Measurements from ENCODE around the gene MIA3. TPM values are rescaled to one million over a fixed set of nuclear protein-coding genes. Genes with fewer than 3 reads are reported as not detected.

The MIA3 gene
- total RNA-seq, 1 donor from 2014 or later: 46.3 TPM

DNA sequence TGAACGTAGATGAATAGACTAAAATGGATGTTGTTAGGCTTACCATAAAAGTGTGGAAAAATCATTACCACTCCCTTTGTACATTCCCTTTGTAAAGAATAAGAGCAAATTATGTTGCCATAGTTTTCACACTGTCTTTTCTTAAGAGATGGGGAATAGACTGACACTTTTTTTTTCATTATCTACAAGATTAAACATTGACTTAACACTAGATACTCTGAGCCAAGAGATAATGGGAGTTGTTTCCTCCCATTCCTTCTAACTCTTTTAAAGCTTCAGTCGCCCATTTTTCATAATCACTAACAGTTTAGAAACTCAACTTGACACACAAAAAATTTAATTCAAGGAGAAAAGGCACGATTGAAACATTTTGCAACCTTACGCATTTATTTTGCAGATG lies 84.3 kb downstream of the MIA3 start:
- H3K27ac ChIP-seq: no peak overlapping the region
- H3K9me3 ChIP-seq (ENCODE audit: low read depth): peaks cover 6% of the 10 kb centered on the region
- no peaks in the 10 kb centered on the region for H3K4me1 ChIP-seq
- Mint-ChIP-seq H3K4me3 (no peak overlapping the region), H3K27me3 (ENCODE audit: insufficient read depth, low read depth) (no peaks in the 10 kb centered on the region), H3K4me1 (no peaks in the 10 kb centered on the region), H3K36me3 (peaks cover 48% of the 10 kb centered on the region), H3K9me3 (peaks cover 21% of the 10 kb centered on the region), H3K27ac (no peak overlapping the region)
- no peak for TF ChIP-seq EZH2 (IDR thresholded peaks at IDR 0.05)
- TF ChIP-seq, protein P1, sequence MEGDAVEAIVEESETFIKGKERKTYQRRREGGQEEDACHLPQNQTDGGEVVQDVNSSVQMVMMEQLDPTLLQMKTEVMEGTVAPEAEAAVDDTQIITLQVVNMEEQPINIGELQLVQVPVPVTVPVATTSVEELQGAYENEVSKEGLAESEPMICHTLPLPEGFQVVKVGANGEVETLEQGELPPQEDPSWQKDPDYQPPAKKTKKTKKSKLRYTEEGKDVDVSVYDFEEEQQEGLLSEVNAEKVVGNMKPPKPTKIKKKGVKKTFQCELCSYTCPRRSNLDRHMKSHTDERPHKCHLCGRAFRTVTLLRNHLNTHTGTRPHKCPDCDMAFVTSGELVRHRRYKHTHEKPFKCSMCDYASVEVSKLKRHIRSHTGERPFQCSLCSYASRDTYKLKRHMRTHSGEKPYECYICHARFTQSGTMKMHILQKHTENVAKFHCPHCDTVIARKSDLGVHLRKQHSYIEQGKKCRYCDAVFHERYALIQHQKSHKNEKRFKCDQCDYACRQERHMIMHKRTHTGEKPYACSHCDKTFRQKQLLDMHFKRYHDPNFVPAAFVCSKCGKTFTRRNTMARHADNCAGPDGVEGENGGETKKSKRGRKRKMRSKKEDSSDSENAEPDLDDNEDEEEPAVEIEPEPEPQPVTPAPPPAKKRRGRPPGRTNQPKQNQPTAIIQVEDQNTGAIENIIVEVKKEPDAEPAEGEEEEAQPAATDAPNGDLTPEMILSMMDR (IDR thresholded peaks at IDR 0.05): no peak
- TF ChIP-seq EZH2phosphoT487 (IDR thresholded peaks at IDR 0.05): no peak
- H2AFZ ChIP-seq (replicated peaks): no peak overlapping the region
- H3K4me2 ChIP-seq: no peak overlapping the region
- H3K9ac ChIP-seq: no peak overlapping the region
- H4K20me1 ChIP-seq (ENCODE audit: low read depth): no peaks in the 10 kb centered on the region
- no peaks in the 10 kb centered on the region for H3F3A ChIP-seq (ENCODE audit: low read depth)
- no peak overlapping the region for H3K4me3 ChIP-seq
- peaks cover 50% of the 10 kb centered on the region for H3K79me2 ChIP-seq (ENCODE audit: low read depth)
- H3K27me3 ChIP-seq: no peaks in the 10 kb centered on the region
- no peak for DNase-seq (ENCODE audit: low spot score)
- peaks cover 20% of the 10 kb centered on the region for H3K36me3 ChIP-seq

DNA sequence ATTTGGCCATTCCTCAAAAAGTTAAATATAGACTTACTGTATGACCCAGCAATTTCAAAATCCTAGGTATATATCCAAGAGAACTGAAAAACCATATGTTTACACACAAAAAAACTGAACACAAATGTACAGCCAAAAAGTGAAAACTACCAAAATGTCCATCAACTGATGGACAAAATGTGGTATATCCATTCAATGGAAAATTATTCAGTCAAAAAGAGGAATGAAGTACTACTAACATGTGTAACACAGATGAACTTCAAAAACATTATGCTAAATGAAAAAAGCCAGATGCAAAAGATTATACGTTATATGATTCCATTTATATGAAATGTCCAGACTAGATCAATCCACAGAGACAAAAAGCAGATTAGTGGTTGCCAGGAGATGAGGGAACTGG lies 86.4 kb downstream of the MIA3 start:
- Mint-ChIP-seq H3K4me1 (no peaks in the 10 kb centered on the region), H3K27me3 (ENCODE audit: insufficient read depth, low read depth) (no peaks in the 10 kb centered on the region), H3K36me3 (peaks cover 55% of the 10 kb centered on the region), H3K27ac (no peak overlapping the region), H3K4me3 (no peak overlapping the region), H3K9me3 (peaks cover 21% of the 10 kb centered on the region)
- Histone ChIP-seq H4K20me1 (ENCODE audit: low read depth) (no peaks in the 10 kb centered on the region), H2AFZ (replicated peaks) (no peak overlapping the region), H3K27ac (no peak overlapping the region), H3F3A (ENCODE audit: low read depth) (no peaks in the 10 kb centered on the region), H3K36me3 (peaks cover 16% of the 10 kb centered on the region), H3K4me2 (no peak overlapping the region), H3K4me1 (no peaks in the 10 kb centered on the region), H3K79me2 (ENCODE audit: low read depth) (peaks cover 64% of the 10 kb centered on the region), H3K9ac (no peak overlapping the region), H3K27me3 (no peaks in the 10 kb centered on the region), H3K9me3 (ENCODE audit: low read depth) (peaks cover 6% of the 10 kb centered on the region), H3K4me3 (no peak overlapping the region)
- DNase-seq (ENCODE audit: low spot score): no peak
- TF ChIP-seq EZH2 (IDR thresholded peaks at IDR 0.05): no peak
- TF ChIP-seq EZH2phosphoT487 (IDR thresholded peaks at IDR 0.05): no peak
- TF ChIP-seq, protein P1 (IDR thresholded peaks at IDR 0.05): no peak

DNA sequence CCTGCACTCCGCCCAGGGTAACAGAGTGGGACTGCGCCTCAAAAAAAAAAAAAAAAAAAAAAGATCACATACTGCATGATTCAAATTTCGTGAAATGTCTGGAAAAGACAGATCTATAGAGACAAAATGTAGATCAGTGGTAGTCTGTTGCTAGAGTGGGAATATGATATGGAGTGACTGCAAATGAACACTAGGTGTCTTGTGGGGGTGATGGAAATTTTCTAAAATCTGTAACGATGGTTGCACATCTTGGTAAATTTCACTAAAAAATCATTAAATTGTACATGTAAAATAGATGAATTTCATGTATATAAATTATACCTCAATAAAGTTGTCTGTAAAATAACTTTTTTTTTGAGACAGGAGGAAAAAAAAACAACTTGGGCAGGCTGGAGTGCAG lies 88.9 kb downstream of the MIA3 start:
- H3K36me3 Mint-ChIP-seq: peaks cover 52% of the 10 kb centered on the region
- H3K79me2 ChIP-seq (ENCODE audit: low read depth): peaks cover 89% of the 10 kb centered on the region

More for the DNA sequence above, 88.9 kb downstream of the MIA3 start:
- Mint-ChIP-seq H3K27ac (no peak overlapping the region), H3K9me3 (peaks cover 21% of the 10 kb centered on the region), H3K4me1 (peaks cover 12% of the 10 kb centered on the region), H3K27me3 (ENCODE audit: insufficient read depth, low read depth) (no peaks in the 10 kb centered on the region), H3K4me3 (no peak overlapping the region)
- Histone ChIP-seq H3K4me2 (no peak overlapping the region), H2AFZ (replicated peaks) (no peak overlapping the region), H3K9ac (no peak overlapping the region), H3K27ac (no peak overlapping the region), H3F3A (ENCODE audit: low read depth) (peaks cover 3% of the 10 kb centered on the region), H3K36me3 (peaks cover 6% of the 10 kb centered on the region), H4K20me1 (ENCODE audit: low read depth) (no peaks in the 10 kb centered on the region), H3K27me3 (no peaks in the 10 kb centered on the region), H3K9me3 (ENCODE audit: low read depth) (peaks cover 6% of the 10 kb centered on the region), H3K4me3 (no peak overlapping the region), H3K4me1 (peaks cover 7% of the 10 kb centered on the region)
- TF ChIP-seq, protein P1 (IDR thresholded peaks at IDR 0.05): no peak
- no peak for TF ChIP-seq EZH2 (IDR thresholded peaks at IDR 0.05)
- TF ChIP-seq EZH2phosphoT487 (IDR thresholded peaks at IDR 0.05): no peak
- no peak for DNase-seq (ENCODE audit: low spot score)
